GM23338 (cell line): ENCODE measurements around the gene EIF3K. TPM values are rescaled to one million over a fixed set of nuclear protein-coding genes. Genes with fewer than 3 reads are reported as not detected.

Experiments
- ATAC-seq: fragments of 200-7000 bp; cut with Tn5 transposase; 3 replicates; pipeline ENCODE4 v1.9.1; 2020
- DNase-seq: peaks from one replicate; pipeline ENCODE4 v3.0.0-alpha.2; 2015; ENCODE audit warnings: low spot score
- H2AFZ ChIP-seq: fragments of 200-600 bp; sonication (generic); 2 replicates; pipeline ENCODE4 v1.8.0; 2016; ENCODE audit warnings: antibody characterized with exemption, mild to moderate bottlenecking, moderate library complexity
- H3F3A ChIP-seq: fragments of 200-600 bp; sonication (generic); replicated peaks from 2 replicates; pipeline ENCODE4 v1.8.0; 2017; ENCODE audit warnings: antibody characterized with exemption, mixed run types, low read depth
- H3K27ac ChIP-seq: fragments of 200-600 bp; sonication (generic); 2 replicates; pipeline ENCODE4 v1.6.1; 2016; ENCODE audit warnings: low read depth
- H3K27me3 ChIP-seq: fragments of 200-600 bp; sonication (generic); 2 replicates; pipeline ENCODE4 v1.8.0; 2016; ENCODE audit warnings: mild to moderate bottlenecking, mixed run types, moderate library complexity; ENCODE audit not compliant: insufficient read depth
- H3K36me3 ChIP-seq: fragments of 200-600 bp; sonication (generic); 2 replicates; pipeline ENCODE4 v1.8.0; 2016; ENCODE audit warnings: mild to moderate bottlenecking; ENCODE audit not compliant: insufficient read depth
- H3K4me1 ChIP-seq: fragments of 200-600 bp; sonication (generic); 2 replicates; pipeline ENCODE4 v1.8.0; 2016; ENCODE audit warnings: mild to moderate bottlenecking, moderate library complexity; ENCODE audit not compliant: insufficient read depth
- H3K4me2 ChIP-seq: fragments of 200-600 bp; sonication (generic); 2 replicates; pipeline ENCODE4 v1.7.1; 2017; ENCODE audit warnings: mixed run types
- H3K4me3 ChIP-seq: fragments of 200-600 bp; sonication (generic); 2 replicates; pipeline ENCODE4 v1.6.1; 2016; ENCODE audit warnings: mixed run types
- H3K79me2 ChIP-seq: fragments of 200-600 bp; sonication (generic); replicated peaks from 2 replicates; pipeline ENCODE4 v1.8.0; 2017; ENCODE audit warnings: mild to moderate bottlenecking; ENCODE audit not compliant: insufficient read depth
- H3K9me2 ChIP-seq: fragments of 200-600 bp; sonication (generic); 2 replicates; pipeline ENCODE4 v1.8.0; 2017; ENCODE audit not compliant: insufficient read depth
- H4K20me1 ChIP-seq: fragments of 200-600 bp; sonication (generic); replicated peaks from 2 replicates; pipeline ENCODE4 v1.8.0; 2017; ENCODE audit warnings: mild to moderate bottlenecking; ENCODE audit not compliant: insufficient read depth
- H3K27ac Mint-ChIP-seq: 2 replicates; pipeline ENCODE4 v1.8.0; 2020; ENCODE audit warnings: inconsistent platforms, mild to moderate bottlenecking, moderate library complexity, mixed read lengths
- H3K27me3 Mint-ChIP-seq: 3 replicates; pipeline ENCODE4 v1.8.0; 2022; ENCODE audit warnings: low read depth, mild to moderate bottlenecking, moderate library complexity, mixed read lengths, inconsistent platforms; ENCODE audit not compliant: insufficient read depth, poor library complexity
- H3K36me3 Mint-ChIP-seq: 3 replicates; pipeline ENCODE4 v1.8.0; 2021; ENCODE audit warnings: low read depth, mild to moderate bottlenecking, inconsistent platforms, moderate library complexity, mixed read lengths
- H3K4me1 Mint-ChIP-seq: 3 replicates; pipeline ENCODE4 v1.8.0; 2020; ENCODE audit warnings: mild to moderate bottlenecking, inconsistent platforms, mixed read lengths
- H3K4me3 Mint-ChIP-seq: 3 replicates; pipeline ENCODE4 v1.8.0; 2021; ENCODE audit warnings: moderate library complexity, mild to moderate bottlenecking, inconsistent platforms, mixed read lengths
- H3K9me3 Mint-ChIP-seq: 3 replicates; pipeline ENCODE4 v1.8.0; 2020; ENCODE audit warnings: moderate library complexity, mild to moderate bottlenecking, inconsistent platforms, mixed read lengths
- CREB1 ChIP-seq: fragments of 250-450 bp; sonication (Bioruptor Pico); IDR thresholded peaks from 2 replicates; pipeline ENCODE4 v1.5.0; 2020; ENCODE audit warnings: low read depth, mild to moderate bottlenecking, moderate library complexity
- EZH2 ChIP-seq: fragments of 200-600 bp; sonication (generic); IDR thresholded peaks from one replicate; pipeline ENCODE4 v1.8.0; 2017; ENCODE audit warnings: antibody characterized with exemption, mild to moderate bottlenecking, low read depth; ENCODE audit not compliant: unreplicated experiment
- JUNB ChIP-seq: IDR thresholded peaks from one replicate; pipeline ENCODE4 v1.6.1; 2016; ENCODE audit warnings: antibody characterized with exemption; ENCODE audit not compliant: unreplicated experiment
- POLR2AphosphoS5 ChIP-seq: IDR thresholded peaks from 2 replicates; pipeline ENCODE4 v1.6.1; 2016; ENCODE audit warnings: antibody characterized with exemption, low read depth
- STAT1 ChIP-seq: IDR thresholded peaks from one replicate; pipeline ENCODE4 v1.6.1; 2016; ENCODE audit warnings: antibody characterized with exemption; ENCODE audit not compliant: unreplicated experiment
- ZNF114 ChIP-seq: fragments of 250-450 bp; sonication (Bioruptor Pico); IDR thresholded peaks from 2 replicates; pipeline ENCODE4 v1.5.0; 2020; ENCODE audit warnings: mild to moderate bottlenecking, moderate library complexity
- ZNF331 ChIP-seq: fragments of 250-450 bp; sonication (Bioruptor Pico); IDR thresholded peaks from 2 replicates; pipeline ENCODE4 v1.5.0; 2020; ENCODE audit warnings: low read depth, mild to moderate bottlenecking, moderate library complexity
- polyA plus RNA-seq: library from polyadenylated mRNA; unstranded; fragments of >200 nt; fragmentation: Nextera tagmentation; extraction: Ambion mirVana; gene quantifications from 2 replicates; pipeline ENCODE4 v1.2.1, GENCODE V29; 2016
- total RNA-seq: library from RNA; depleted of rRNA; stranded (reverse); fragments of >200 nt; shearing (Covaris generic); gene quantifications from 2 replicates; pipeline ENCODE4 v1.2.3, GENCODE V29; 2014
- TF ChIP-seq, protein P1 (sequence below), 2 experiments: fragments of 200-600 bp in 1 of 2; sonication (generic) in 1 of 2; conservative IDR thresholded peaks; 2 replicates each; pipeline versions ENCODE4 v1.5.1 to v1.6.1; 2016 to 2017; ENCODE audit warnings: antibody characterized with exemption in 2 of 2, low read depth in 2 of 2, mild to moderate bottlenecking in 2 of 2, moderate library complexity in 1 of 2
- TF ChIP-seq, protein P2 (sequence below): IDR thresholded peaks from 2 replicates; pipeline ENCODE4 v1.6.1; 2016; ENCODE audit warnings: antibody characterized with exemption
- TF ChIP-seq, protein P3 (sequence below): IDR thresholded peaks from one replicate; pipeline ENCODE4 v1.6.1; 2018; ENCODE audit warnings: antibody characterized with exemption; ENCODE audit not compliant: unreplicated experiment

Gene EIF3K
- total and polyA plus RNA-seq, 2 experiments from 2014 or later = 226 to 509 TPM

DNA sequence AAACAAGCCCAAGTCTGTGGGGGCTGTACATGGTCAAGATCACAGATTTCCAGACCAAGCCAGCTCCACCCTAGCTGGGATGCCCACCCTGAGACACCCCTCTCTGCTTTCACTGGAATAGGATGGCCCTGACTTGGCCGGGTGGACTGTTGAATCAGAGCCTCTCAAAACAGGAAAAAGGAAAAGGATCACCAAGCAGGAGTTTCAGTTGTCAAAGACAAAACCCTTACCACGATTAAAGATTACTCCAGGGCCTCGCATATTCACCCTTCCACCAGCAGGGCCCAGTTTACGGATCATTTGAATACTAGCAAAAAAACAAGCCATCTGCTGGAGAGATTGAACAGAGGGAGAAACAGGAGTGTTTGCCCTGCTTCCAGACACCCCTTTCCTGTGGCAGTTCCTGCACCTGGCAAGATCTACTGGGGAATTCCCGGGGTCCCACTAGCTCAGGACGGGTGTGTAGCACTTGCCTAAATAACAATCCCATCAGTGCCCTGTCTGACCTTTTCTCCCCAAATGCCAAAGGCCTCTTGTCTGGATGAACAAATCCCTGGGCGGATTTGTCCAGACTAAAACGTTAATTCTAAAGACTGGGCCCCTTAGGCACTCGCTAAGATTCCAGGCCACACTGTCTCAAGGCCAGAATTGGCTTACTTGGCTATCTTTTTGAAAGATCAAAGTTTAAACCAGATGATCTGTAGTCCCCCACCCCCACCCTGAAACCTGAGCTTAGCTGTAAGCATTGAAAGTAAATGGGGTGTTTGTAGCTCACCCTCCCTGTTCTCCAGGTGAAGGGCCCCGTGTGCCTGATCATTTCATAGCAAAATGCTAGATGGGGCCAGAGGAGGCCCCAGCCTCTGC is 66.9 kb downstream of the EIF3K start:
- peak overlapping the region; percentile 33 for H3K4me3 ChIP-seq

DNA sequence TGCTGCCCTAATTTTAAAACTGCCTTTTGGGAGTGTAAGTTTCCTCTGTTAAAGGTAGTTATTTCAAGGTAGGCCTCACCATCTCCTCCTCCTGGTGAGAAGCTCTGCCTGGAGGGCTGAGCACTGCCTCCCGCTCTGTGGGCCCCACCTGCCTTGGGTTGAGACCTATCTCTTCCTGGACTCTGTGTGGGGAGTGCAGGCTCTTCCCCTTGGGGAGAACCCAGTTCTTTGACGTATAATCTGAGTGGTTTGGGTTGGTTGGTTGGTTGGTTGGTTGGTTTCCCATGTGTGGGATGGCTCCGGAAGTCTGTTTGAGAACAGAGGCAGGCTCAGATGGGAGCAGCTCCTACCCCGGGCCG is 67.5 kb downstream of the EIF3K start:
- Histone ChIP-seq H2AFZ (no peak overlapping the region), H3K27ac (peak overlapping the region; percentile 99), H3K27me3 (no peaks in the 10 kb centered on the region), H3F3A (peaks cover 21% of the 10 kb centered on the region; the same call in 1 of the 2 replicates), H3K4me1 (peaks cover 71% of the 10 kb centered on the region), H3K9me2 (no peaks in the 10 kb centered on the region), H3K4me2 (peak overlapping the region; percentile 66), H3K79me2 (peaks cover 93% of the 10 kb centered on the region), H3K36me3 (no peaks in the 10 kb centered on the region), H4K20me1 (peaks cover 3% of the 10 kb centered on the region; the same call in 1 of the 2 replicates), H3K4me3 (peak overlapping the region; percentile 33)
- H3K27me3 Mint-ChIP-seq = peaks cover 20% of the 10 kb centered on the region
- H3K4me1 Mint-ChIP-seq = peaks cover 75% of the 10 kb centered on the region
- H3K27ac Mint-ChIP-seq = peak overlapping the region; percentile 99
- peaks cover 44% of the 10 kb centered on the region for H3K36me3 Mint-ChIP-seq
- DNase-seq (no peak), ATAC-seq (peak; percentile 12)
- H3K4me3 Mint-ChIP-seq = peak overlapping the region; percentile 53
- H3K9me3 Mint-ChIP-seq = peaks cover 5% of the 10 kb centered on the region; the same call in 1 of the 3 replicates
- TF ChIP-seq, protein P1, sequence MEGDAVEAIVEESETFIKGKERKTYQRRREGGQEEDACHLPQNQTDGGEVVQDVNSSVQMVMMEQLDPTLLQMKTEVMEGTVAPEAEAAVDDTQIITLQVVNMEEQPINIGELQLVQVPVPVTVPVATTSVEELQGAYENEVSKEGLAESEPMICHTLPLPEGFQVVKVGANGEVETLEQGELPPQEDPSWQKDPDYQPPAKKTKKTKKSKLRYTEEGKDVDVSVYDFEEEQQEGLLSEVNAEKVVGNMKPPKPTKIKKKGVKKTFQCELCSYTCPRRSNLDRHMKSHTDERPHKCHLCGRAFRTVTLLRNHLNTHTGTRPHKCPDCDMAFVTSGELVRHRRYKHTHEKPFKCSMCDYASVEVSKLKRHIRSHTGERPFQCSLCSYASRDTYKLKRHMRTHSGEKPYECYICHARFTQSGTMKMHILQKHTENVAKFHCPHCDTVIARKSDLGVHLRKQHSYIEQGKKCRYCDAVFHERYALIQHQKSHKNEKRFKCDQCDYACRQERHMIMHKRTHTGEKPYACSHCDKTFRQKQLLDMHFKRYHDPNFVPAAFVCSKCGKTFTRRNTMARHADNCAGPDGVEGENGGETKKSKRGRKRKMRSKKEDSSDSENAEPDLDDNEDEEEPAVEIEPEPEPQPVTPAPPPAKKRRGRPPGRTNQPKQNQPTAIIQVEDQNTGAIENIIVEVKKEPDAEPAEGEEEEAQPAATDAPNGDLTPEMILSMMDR (conservative IDR thresholded peaks at IDR 0.05; ENCODE audit: low read depth in 2 of 2) = no peak
- TF ChIP-seq, protein P2, sequence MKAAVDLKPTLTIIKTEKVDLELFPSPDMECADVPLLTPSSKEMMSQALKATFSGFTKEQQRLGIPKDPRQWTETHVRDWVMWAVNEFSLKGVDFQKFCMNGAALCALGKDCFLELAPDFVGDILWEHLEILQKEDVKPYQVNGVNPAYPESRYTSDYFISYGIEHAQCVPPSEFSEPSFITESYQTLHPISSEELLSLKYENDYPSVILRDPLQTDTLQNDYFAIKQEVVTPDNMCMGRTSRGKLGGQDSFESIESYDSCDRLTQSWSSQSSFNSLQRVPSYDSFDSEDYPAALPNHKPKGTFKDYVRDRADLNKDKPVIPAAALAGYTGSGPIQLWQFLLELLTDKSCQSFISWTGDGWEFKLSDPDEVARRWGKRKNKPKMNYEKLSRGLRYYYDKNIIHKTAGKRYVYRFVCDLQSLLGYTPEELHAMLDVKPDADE = no peak
- TF ChIP-seq ZNF331 (CRISPR knock-in tag) (no peak), POLR2AphosphoS5 (no peak), ZNF114 (no peak), EZH2 (no peak), JUNB (no peak)
- TF ChIP-seq, protein P3, sequence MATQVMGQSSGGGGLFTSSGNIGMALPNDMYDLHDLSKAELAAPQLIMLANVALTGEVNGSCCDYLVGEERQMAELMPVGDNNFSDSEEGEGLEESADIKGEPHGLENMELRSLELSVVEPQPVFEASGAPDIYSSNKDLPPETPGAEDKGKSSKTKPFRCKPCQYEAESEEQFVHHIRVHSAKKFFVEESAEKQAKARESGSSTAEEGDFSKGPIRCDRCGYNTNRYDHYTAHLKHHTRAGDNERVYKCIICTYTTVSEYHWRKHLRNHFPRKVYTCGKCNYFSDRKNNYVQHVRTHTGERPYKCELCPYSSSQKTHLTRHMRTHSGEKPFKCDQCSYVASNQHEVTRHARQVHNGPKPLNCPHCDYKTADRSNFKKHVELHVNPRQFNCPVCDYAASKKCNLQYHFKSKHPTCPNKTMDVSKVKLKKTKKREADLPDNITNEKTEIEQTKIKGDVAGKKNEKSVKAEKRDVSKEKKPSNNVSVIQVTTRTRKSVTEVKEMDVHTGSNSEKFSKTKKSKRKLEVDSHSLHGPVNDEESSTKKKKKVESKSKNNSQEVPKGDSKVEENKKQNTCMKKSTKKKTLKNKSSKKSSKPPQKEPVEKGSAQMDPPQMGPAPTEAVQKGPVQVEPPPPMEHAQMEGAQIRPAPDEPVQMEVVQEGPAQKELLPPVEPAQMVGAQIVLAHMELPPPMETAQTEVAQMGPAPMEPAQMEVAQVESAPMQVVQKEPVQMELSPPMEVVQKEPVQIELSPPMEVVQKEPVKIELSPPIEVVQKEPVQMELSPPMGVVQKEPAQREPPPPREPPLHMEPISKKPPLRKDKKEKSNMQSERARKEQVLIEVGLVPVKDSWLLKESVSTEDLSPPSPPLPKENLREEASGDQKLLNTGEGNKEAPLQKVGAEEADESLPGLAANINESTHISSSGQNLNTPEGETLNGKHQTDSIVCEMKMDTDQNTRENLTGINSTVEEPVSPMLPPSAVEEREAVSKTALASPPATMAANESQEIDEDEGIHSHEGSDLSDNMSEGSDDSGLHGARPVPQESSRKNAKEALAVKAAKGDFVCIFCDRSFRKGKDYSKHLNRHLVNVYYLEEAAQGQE = no peak

More for the DNA sequence above, 66.9 kb downstream of the EIF3K start:
- Histone ChIP-seq H3F3A (peaks cover 21% of the 10 kb centered on the region; the same call in 1 of the 2 replicates), H3K4me1 (peaks cover 67% of the 10 kb centered on the region), H3K36me3 (no peaks in the 10 kb centered on the region), H3K9me2 (no peaks in the 10 kb centered on the region), H3K79me2 (peaks cover 93% of the 10 kb centered on the region), H4K20me1 (peaks cover 2% of the 10 kb centered on the region; the same call in 1 of the 2 replicates), H3K27me3 (no peaks in the 10 kb centered on the region), H2AFZ (no peak overlapping the region), H3K27ac (peak overlapping the region; percentile 99), H3K4me2 (peak overlapping the region; percentile 66)
- peaks cover 20% of the 10 kb centered on the region for H3K27me3 Mint-ChIP-seq
- ATAC-seq (peak; percentile 24), DNase-seq (peak; percentile 80)
- no peak for TF ChIP-seq CREB1 (CRISPR knock-in tag)
- TF ChIP-seq, protein P2 = no peak
- TF ChIP-seq STAT1 = no peak
- TF ChIP-seq, protein P1 (conservative IDR thresholded peaks at IDR 0.05; ENCODE audit: low read depth in 2 of 2) = peak; percentile 9 to 48; a peak in 2 of 4 replicates
- peak overlapping the region; percentile 99 for H3K27ac Mint-ChIP-seq
- H3K4me3 Mint-ChIP-seq = peak overlapping the region; percentile 53
- H3K36me3 Mint-ChIP-seq = peaks cover 48% of the 10 kb centered on the region
- peaks cover 78% of the 10 kb centered on the region for H3K4me1 Mint-ChIP-seq
- peaks cover 5% of the 10 kb centered on the region; the same call in 1 of the 3 replicates for H3K9me3 Mint-ChIP-seq
